Cardiac fibroblast (primary cell): Measurements from ENCODE around the gene PIP4K2A.

Experiments
- DNase-seq, 2 donors: peaks; one replicate each; pipeline versions ENCODE4 v3.0.0 to v3.0.0-alpha.2; 2010; ENCODE audit warnings: low read depth in 2 of 2
- H3K4me3 ChIP-seq, 2 donors: replicated peaks in 1 of 2; 1 replicate in 1 of 2; 2 replicates in 1 of 2; pipeline ENCODE4 v1.5.1; 2011; ENCODE audit warnings: low read depth in 2 of 2, low read length in 2 of 2, mild to moderate bottlenecking in 2 of 2, moderate library complexity in 1 of 2
- TF ChIP-seq, protein P1 (sequence below): IDR thresholded peaks from one replicate; pipeline ENCODE4 v1.5.1; 2011; ENCODE audit warnings: low read depth, mild to moderate bottlenecking, low read length, inconsistent platforms

Gene PIP4K2A

GRCh38 chr10:22621726-22622125 is 92.7 kb downstream of the PIP4K2A start:
- TF ChIP-seq, protein P1, sequence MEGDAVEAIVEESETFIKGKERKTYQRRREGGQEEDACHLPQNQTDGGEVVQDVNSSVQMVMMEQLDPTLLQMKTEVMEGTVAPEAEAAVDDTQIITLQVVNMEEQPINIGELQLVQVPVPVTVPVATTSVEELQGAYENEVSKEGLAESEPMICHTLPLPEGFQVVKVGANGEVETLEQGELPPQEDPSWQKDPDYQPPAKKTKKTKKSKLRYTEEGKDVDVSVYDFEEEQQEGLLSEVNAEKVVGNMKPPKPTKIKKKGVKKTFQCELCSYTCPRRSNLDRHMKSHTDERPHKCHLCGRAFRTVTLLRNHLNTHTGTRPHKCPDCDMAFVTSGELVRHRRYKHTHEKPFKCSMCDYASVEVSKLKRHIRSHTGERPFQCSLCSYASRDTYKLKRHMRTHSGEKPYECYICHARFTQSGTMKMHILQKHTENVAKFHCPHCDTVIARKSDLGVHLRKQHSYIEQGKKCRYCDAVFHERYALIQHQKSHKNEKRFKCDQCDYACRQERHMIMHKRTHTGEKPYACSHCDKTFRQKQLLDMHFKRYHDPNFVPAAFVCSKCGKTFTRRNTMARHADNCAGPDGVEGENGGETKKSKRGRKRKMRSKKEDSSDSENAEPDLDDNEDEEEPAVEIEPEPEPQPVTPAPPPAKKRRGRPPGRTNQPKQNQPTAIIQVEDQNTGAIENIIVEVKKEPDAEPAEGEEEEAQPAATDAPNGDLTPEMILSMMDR: no peak
- DNase-seq: no peak
- no peak overlapping the region for H3K4me3 ChIP-seq

- DNase-seq: no peak
- TF ChIP-seq, protein P1: no peak
- no peak overlapping the region for H3K4me3 ChIP-seq
Observed at GRCh38 chr10:22620929-22621328, 93.4 kb downstream of the PIP4K2A start.

- TF ChIP-seq, protein P1: no peak
- DNase-seq: peak; percentile 97 to 99
- H3K4me3 ChIP-seq: no peak overlapping the region
Observed at GRCh38 chr10:22620140-22620857, 94.1 kb downstream of the PIP4K2A start.

DNA sequence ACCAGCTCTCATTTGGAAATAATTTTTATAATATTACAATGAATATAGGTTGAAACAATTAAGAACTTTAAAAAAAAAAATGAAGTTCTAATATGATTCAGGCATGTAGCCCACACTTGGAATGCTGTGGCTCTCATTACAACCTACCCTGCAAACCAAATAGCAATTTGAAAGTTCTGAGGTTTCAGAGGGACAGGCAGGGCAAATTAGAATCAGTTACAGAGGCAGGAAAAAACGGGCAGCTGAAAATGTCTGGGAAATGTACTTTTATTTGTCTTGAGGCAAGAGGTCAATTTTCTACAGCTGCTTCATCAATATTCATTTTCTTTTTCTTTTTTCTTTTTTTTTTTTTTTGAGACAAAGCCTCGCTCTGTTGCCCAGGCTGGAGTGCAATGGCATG is 95.3 kb downstream of the PIP4K2A start:
- no peak for DNase-seq
- TF ChIP-seq, protein P1: no peak
- no peak overlapping the region for H3K4me3 ChIP-seq

GRCh38 chr10:22618078-22618785 is 96.1 kb downstream of the PIP4K2A start:
- TF ChIP-seq, protein P1: no peak
- H3K4me3 ChIP-seq: no peak overlapping the region
- DNase-seq: peak; percentile 20 to 51

DNA sequence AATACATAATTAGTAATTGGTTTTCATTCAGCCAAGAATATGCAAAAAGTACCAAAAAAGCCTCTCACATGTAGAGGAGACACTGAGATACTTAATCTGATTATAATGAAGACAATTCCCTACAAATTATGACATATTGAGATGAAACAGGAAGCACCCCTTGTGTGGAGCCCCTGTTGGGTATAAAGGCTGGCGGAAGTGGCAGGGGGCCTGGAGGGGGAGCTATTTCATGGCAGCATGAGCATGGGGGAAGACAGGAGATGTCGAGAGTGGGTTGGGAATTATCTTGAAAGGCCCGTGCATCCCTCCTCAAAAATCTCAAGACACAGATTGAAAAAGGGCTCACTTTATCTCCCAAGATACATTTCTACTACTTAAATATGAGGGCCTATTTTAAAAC is 96.9 kb downstream of the PIP4K2A start:
- no peak overlapping the region for H3K4me3 ChIP-seq
- TF ChIP-seq, protein P1: no peak
- no peak for DNase-seq
